GM12892 (cell line): ENCODE measurements around the gene KHK.

Experiments
- POLR2A ChIP-seq: IDR thresholded peaks from 2 replicates; pipeline ENCODE4 v1.6.1; 2011; ENCODE audit warnings: low read depth, low read length, control low read depth
- POLR2AphosphoS5 ChIP-seq: IDR thresholded peaks from 2 replicates; pipeline ENCODE4 v1.6.1; 2011; ENCODE audit warnings: low read depth, low read length, control low read depth

DNA sequence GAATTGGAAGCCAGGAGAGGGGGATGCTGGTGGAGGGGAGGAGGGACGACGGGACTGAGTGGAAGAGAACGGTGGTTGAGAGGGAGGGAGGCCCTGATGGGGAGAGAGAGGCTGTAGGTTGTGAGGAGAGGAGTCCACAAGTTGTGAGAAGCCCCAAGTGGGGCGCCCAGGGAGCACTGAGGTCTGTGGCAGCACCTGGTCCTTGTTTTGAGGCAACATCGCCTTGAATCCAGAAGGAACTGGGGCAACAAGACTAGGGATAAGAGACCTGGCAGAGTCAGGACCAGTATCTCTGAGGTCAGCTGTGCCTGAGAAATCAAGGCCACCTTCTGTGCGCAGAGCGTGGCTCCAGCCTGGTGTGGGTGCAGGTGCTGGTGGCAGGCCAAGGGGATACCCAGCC is 51.5 kb downstream of the KHK start:
- no peak for TF ChIP-seq POLR2A
- no peak for TF ChIP-seq POLR2AphosphoS5
